GM12878 (cell line): ENCODE measurements around the gene STYXL2.

Experiments
- BCL11A ChIP-seq: IDR thresholded peaks from 2 replicates; pipeline ENCODE4 v1.6.1; 2011; ENCODE audit warnings: low read depth, low read length
- MXI1 ChIP-seq: fragments of 150-350 bp; IDR thresholded peaks from 2 replicates; pipeline ENCODE4 v1.6.1; 2011; ENCODE audit warnings: low read depth, mild to moderate bottlenecking, inconsistent platforms, low read length, improper control_type of control experiment
- POLR2A ChIP-seq: IDR thresholded peaks from 2 replicates; pipeline ENCODE4 v1.6.1; 2011; ENCODE audit warnings: low read depth, mild to moderate bottlenecking, low read length
- RELA ChIP-seq: fragments of 450-650 bp; IDR thresholded peaks from 2 replicates; pipeline ENCODE4 v1.8.0; 2014; ENCODE audit warnings: borderline replicate concordance; ENCODE audit not compliant: partially characterized antibody

DNA sequence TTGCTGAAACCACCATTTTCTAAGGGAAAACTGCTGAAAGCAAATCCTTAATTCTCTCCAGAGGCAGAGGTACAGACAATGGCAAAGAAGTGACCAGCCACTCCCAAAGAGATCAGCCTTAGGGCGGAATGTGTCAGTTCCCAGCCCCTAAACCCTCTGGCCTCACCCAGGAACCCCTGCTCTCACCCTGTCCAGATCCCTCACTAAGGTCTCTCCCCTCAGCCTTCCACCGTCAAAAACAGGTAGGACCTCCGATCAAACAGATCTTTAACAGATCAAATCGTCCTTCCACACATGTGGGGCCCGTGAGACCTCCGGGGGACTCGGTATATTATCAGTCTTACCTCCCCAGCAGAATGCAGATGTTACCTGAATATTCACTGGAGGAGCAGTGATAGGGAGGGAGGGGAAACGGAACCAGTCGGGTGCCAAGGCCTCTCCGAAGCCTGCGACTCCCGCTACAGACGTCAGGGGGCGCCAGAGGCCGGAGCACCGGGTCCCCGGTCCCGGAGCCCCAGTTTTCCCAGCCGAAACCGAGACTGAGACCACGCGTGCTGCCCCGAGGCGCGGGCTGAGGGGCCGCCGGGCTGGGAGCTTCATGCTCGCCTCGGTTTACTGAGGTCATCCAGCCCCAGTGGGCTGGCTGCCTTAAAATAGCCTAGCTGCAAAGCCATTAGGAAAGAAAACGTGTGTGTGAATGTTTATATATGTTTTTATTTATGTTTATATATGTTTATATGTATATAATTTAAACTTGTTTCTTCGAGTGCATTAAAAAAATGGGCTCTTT, 27.3 kb upstream of the STYXL2 start:
- no peak for TF ChIP-seq BCL11A
- TF ChIP-seq POLR2A, result no peak
- no peak for TF ChIP-seq MXI1
- TF ChIP-seq RELA, result peak; percentile 32
